ENCODE measurements around the gene PDCD4. TPM values are rescaled to one million over a fixed set of nuclear protein-coding genes. Genes with fewer than 3 reads are reported as not detected.

PDCD4 gene
- total and polyA plus RNA-seq, 9 of the 15 experiments (the other 6 are each of a cell fraction or from before 2014, with no cell fraction given): 12.9 to 44.1 (median 33.7) TPM

GRCh38 chr10:110858297-110858934 lies 13.3 kb upstream of the PDCD4 start (continued):
- no peak for TF ChIP-seq MGA (IDR thresholded peaks at IDR 0.05)
- TF ChIP-seq ZNF174 (CRISPR knock-in tag; IDR thresholded peaks at IDR 0.05): no peak
- TF ChIP-seq CGGBP1 (CRISPR knock-in tag; IDR thresholded peaks at IDR 0.05): no peak
- TF ChIP-seq ZNF23 (CRISPR knock-in tag; IDR thresholded peaks at IDR 0.05): no peak
- no peak for TF ChIP-seq FOXP1 (CRISPR knock-in tag; IDR thresholded peaks at IDR 0.05)
- peak; percentile 48 for TF ChIP-seq HMGN3 (IDR thresholded peaks at IDR 0.05; ENCODE audit: borderline replicate concordance, extremely low read depth, insufficient read length, low read depth, low read length)
- no peak for TF ChIP-seq HNRNPH1 (optimal IDR thresholded peaks at IDR 0.05; ENCODE audit: low read depth, low read length)
- TF ChIP-seq GATAD2A (IDR thresholded peaks at IDR 0.05): no peak
- TF ChIP-seq ZNF384 (IDR thresholded peaks at IDR 0.05; ENCODE audit: low read depth, low read length): peak; percentile 70
- TF ChIP-seq ZNF431 (CRISPR knock-in tag; IDR thresholded peaks at IDR 0.05): no peak
- no peak for TF ChIP-seq THAP12 (CRISPR knock-in tag; IDR thresholded peaks at IDR 0.05)
- TF ChIP-seq FOXK1 (CRISPR knock-in tag; IDR thresholded peaks at IDR 0.05; ENCODE audit: borderline replicate concordance): no peak
- TF ChIP-seq TCF7L2 (IDR thresholded peaks at IDR 0.05; ENCODE audit: low read depth, low read length): no peak
- no peak for TF ChIP-seq SIRT6 (IDR thresholded peaks at IDR 0.05; ENCODE audit: low read depth, low read length)
- TF ChIP-seq NEUROD1 (IDR thresholded peaks at IDR 0.05; ENCODE audit: borderline replicate concordance, low read depth, low read length, partially characterized antibody): no peak
